Measurements from ENCODE around the gene MAF.

GRCh38 chr16:79632289-79632688, 31.8 kb upstream of the MAF start:
- TF ChIP-seq POLR2AphosphoS5 (IDR thresholded peaks at IDR 0.05; ENCODE audit: borderline replicate concordance, low read depth, low read length) (no peak), EZH2 (IDR thresholded peaks at IDR 0.05) (no peak)

All from SK-N-MC (cell line).